Measurements from ENCODE around the gene EXOC6B. TPM values are rescaled to one million over a fixed set of nuclear protein-coding genes. Genes with fewer than 3 reads are reported as not detected.

Gene EXOC6B
- total and polyA plus RNA-seq, 9 of the 15 experiments (the other 6 are each of a cell fraction or from before 2014, with no cell fraction given), result 0.28 to 4.2 (median 2.0) TPM

DNA sequence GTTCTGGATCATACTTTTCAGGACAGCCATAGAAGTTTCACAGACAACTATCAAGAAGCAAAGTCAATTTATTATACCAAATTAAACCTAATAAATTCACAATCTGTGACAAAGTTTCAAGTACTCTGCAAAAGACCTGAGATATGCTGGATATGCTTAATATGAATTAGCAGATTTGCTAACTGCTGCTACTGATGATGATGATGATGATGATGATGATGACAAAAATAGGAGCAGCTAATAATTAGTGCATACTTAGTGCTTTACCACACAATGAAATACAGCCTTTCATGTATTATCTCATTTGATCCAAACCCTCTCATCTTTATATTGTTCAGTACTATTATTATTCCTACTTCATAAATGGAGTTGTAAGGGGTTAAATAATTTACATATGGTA is 462.4 kb downstream of the EXOC6B start:
- in situ Hi-C loops (cut with MboI) (no loop called here), intact Hi-C loops (cut with micrococcal nuclease) (no loop called here)
- no peak for TF ChIP-seq PRMT5 (CRISPR knock-in tag; IDR thresholded peaks at IDR 0.05)
- TF ChIP-seq ASH1L (IDR thresholded peaks at IDR 0.05; ENCODE audit: borderline replicate concordance, low read depth, partially characterized antibody), result no peak
- TF ChIP-seq, protein P1, sequence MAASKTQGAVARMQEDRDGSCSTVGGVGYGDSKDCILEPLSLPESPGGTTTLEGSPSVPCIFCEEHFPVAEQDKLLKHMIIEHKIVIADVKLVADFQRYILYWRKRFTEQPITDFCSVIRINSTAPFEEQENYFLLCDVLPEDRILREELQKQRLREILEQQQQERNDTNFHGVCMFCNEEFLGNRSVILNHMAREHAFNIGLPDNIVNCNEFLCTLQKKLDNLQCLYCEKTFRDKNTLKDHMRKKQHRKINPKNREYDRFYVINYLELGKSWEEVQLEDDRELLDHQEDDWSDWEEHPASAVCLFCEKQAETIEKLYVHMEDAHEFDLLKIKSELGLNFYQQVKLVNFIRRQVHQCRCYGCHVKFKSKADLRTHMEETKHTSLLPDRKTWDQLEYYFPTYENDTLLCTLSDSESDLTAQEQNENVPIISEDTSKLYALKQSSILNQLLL (CRISPR knock-in tag; IDR thresholded peaks at IDR 0.05; ENCODE audit: borderline replicate concordance), result no peak
- TF ChIP-seq, protein P2, sequence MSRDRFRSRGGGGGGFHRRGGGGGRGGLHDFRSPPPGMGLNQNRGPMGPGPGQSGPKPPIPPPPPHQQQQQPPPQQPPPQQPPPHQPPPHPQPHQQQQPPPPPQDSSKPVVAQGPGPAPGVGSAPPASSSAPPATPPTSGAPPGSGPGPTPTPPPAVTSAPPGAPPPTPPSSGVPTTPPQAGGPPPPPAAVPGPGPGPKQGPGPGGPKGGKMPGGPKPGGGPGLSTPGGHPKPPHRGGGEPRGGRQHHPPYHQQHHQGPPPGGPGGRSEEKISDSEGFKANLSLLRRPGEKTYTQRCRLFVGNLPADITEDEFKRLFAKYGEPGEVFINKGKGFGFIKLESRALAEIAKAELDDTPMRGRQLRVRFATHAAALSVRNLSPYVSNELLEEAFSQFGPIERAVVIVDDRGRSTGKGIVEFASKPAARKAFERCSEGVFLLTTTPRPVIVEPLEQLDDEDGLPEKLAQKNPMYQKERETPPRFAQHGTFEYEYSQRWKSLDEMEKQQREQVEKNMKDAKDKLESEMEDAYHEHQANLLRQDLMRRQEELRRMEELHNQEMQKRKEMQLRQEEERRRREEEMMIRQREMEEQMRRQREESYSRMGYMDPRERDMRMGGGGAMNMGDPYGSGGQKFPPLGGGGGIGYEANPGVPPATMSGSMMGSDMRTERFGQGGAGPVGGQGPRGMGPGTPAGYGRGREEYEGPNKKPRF (IDR thresholded peaks at IDR 0.05; ENCODE audit: low read depth, low read length), result no peak
- no peak for TF ChIP-seq ZFP30 (CRISPR knock-in tag; IDR thresholded peaks at IDR 0.05; ENCODE audit: borderline replicate concordance)
- no peak for TF ChIP-seq IFI16 (CRISPR knock-in tag; IDR thresholded peaks at IDR 0.05)
- TF ChIP-seq ZNF76 (CRISPR knock-in tag; IDR thresholded peaks at IDR 0.05; ENCODE audit: borderline replicate concordance), result no peak
- no peak for TF ChIP-seq PRPF4 (IDR thresholded peaks at IDR 0.05; ENCODE audit: insufficient read depth, low read depth, low read length, poor library complexity, severe bottlenecking)
- TF ChIP-seq ZNF507 (tag; conservative IDR thresholded peaks at IDR 0.05), result no peak
- TF ChIP-seq ZBTB8A (IDR thresholded peaks at IDR 0.05; ENCODE audit: partially characterized antibody), result no peak
- no peak for TF ChIP-seq ZNF174 (CRISPR knock-in tag; IDR thresholded peaks at IDR 0.05)
- no peak for TF ChIP-seq FOSL1 (tag; conservative IDR thresholded peaks at IDR 0.05)
- TF ChIP-seq, protein P3, sequence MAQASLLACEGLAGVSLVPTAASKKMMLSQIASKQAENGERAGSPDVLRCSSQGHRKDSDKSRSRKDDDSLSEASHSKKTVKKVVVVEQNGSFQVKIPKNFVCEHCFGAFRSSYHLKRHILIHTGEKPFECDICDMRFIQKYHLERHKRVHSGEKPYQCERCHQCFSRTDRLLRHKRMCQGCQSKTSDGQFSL (CRISPR knock-in tag; IDR thresholded peaks at IDR 0.05), result no peak
- TF ChIP-seq, protein P3 (tag; IDR thresholded peaks at IDR 0.05), result no peak
- no peak for TF ChIP-seq ARHGAP35 (IDR thresholded peaks at IDR 0.05; ENCODE audit: partially characterized antibody)
- TF ChIP-seq ZEB2 (IDR thresholded peaks at IDR 0.05), result no peak
- TF ChIP-seq, protein P4, sequence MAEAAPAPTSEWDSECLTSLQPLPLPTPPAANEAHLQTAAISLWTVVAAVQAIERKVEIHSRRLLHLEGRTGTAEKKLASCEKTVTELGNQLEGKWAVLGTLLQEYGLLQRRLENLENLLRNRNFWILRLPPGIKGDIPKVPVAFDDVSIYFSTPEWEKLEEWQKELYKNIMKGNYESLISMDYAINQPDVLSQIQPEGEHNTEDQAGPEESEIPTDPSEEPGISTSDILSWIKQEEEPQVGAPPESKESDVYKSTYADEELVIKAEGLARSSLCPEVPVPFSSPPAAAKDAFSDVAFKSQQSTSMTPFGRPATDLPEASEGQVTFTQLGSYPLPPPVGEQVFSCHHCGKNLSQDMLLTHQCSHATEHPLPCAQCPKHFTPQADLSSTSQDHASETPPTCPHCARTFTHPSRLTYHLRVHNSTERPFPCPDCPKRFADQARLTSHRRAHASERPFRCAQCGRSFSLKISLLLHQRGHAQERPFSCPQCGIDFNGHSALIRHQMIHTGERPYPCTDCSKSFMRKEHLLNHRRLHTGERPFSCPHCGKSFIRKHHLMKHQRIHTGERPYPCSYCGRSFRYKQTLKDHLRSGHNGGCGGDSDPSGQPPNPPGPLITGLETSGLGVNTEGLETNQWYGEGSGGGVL (CRISPR knock-in tag; IDR thresholded peaks at IDR 0.05), result no peak
- TF ChIP-seq BDP1 (IDR thresholded peaks at IDR 0.05; ENCODE audit: insufficient read depth, insufficient read length), result no peak
- Histone ChIP-seq H3K9ac (ENCODE audit: insufficient read depth in 1 of 2, low read depth in 2 of 2, low read length in 2 of 2) (no peak overlapping the region), H3K4me2 (ENCODE audit: insufficient read depth, low read length) (no peak overlapping the region), H3K27ac (ENCODE audit: extremely low read depth, low read depth, low read length) (no peak overlapping the region), H3K9me3 (replicated peaks; ENCODE audit: control insufficient read depth, insufficient read depth, low read depth, low read length) (no peaks in the 10 kb centered on the region), H3K4me3 (no peak overlapping the region), H4K20me1 (replicated peaks; ENCODE audit: control insufficient read depth, insufficient read depth, low read length) (no peaks in the 10 kb centered on the region), H3K36me3 (ENCODE audit: control insufficient read depth, insufficient read depth, low read length) (no peaks in the 10 kb centered on the region), H3K4me1 (replicated peaks in 1 of 2; ENCODE audit: control insufficient read depth in 2 of 2, insufficient read depth in 2 of 2, low read length in 2 of 2) (no peaks in the 10 kb centered on the region), H3K79me2 (ENCODE audit: control insufficient read depth, insufficient read depth, low read length) (no peaks in the 10 kb centered on the region), H3K9me1 (ENCODE audit: control insufficient read depth, insufficient read depth, low read length) (no peaks in the 10 kb centered on the region), H3K27me3 (ENCODE audit: control insufficient read depth in 2 of 2, insufficient read depth in 2 of 2, low read length in 2 of 2) (no peaks in the 10 kb centered on the region), H2AFZ (ENCODE audit: low read depth, low read length) (no peak overlapping the region)
- ChIA-PET CTCF (ENCODE audit: low intra/inter-chr PET ratio) (no interaction called here), POLR2A (no interaction called here)
- no peak for FAIRE-seq
- DNase-seq (ENCODE audit: extremely low read depth in 1 of 4, low spot score in 3 of 4), result no peak
- no TSS peak for BruUV-seq (replicated peaks)
- no peak for ATAC-seq

Measured in K562 (cell line).